Esophagus muscularis mucosa (tissue), 4 donors: ENCODE measurements around the gene KIF12.

ENCODE experiments used
- EP300 ChIP-seq: sonication (generic); formaldehyde crosslinking; IDR thresholded peaks from one replicate; pipeline ENCODE4 v1.6.1; 2017; ENCODE audit warnings: antibody characterized with exemption
- POLR2A ChIP-seq: fragments of 450-650 bp; IDR thresholded peaks from one replicate; pipeline ENCODE4 v1.6.1; 2017; ENCODE audit warnings: antibody characterized with exemption, moderate library complexity, mild to moderate bottlenecking, low read depth
- POLR2AphosphoS5 ChIP-seq, 2 donors: sonication (generic); formaldehyde crosslinking; IDR thresholded peaks; one replicate each; pipeline ENCODE4 v1.6.1; 2017; ENCODE audit warnings: antibody characterized with exemption in 2 of 2
- TF ChIP-seq, protein P1 (sequence below), 3 experiments: fragments of 200-600 bp in 2 of 3; fragments of 450-650 bp in 1 of 3; sonication (generic) in 2 of 3; IDR thresholded peaks; one replicate each; pipeline ENCODE4 v1.5.1; 2017 to 2019; ENCODE audit warnings: antibody characterized with exemption in 3 of 3, mild to moderate bottlenecking in 2 of 3, moderate library complexity in 1 of 3

DNA sequence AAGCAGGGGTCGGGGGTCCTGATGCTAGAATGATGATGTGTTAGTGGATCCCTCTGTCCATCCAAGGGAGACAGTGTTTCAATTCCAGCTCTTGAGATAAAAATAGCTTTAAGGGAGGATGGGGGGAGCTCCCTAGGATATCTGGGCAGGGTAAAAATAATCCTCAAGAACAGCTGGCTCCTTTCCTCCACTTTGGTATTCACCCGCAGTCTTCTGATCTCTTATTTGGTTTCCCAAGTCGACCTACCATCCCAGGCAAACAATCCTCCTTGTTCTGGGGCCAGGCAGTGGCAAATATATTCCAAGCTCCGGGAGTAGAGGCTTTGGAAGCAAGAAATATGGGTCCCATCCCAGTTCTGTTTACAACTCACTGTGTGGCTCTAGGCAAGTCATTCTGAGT, 41.8 kb upstream of the KIF12 start:
- TF ChIP-seq EP300 (no peak), POLR2A (no peak), POLR2AphosphoS5 (IDR thresholded peaks at IDR 0.05) (no peak)
- TF ChIP-seq, protein P1, sequence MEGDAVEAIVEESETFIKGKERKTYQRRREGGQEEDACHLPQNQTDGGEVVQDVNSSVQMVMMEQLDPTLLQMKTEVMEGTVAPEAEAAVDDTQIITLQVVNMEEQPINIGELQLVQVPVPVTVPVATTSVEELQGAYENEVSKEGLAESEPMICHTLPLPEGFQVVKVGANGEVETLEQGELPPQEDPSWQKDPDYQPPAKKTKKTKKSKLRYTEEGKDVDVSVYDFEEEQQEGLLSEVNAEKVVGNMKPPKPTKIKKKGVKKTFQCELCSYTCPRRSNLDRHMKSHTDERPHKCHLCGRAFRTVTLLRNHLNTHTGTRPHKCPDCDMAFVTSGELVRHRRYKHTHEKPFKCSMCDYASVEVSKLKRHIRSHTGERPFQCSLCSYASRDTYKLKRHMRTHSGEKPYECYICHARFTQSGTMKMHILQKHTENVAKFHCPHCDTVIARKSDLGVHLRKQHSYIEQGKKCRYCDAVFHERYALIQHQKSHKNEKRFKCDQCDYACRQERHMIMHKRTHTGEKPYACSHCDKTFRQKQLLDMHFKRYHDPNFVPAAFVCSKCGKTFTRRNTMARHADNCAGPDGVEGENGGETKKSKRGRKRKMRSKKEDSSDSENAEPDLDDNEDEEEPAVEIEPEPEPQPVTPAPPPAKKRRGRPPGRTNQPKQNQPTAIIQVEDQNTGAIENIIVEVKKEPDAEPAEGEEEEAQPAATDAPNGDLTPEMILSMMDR (IDR thresholded peaks at IDR 0.05), result no peak
